Islet of Langerhans (tissue), 1 donor: ENCODE results near the gene TNFRSF8.

Experiments
- FAIRE-seq: peaks from one replicate; lab custom pipeline; 2011; peaks lifted over from hg19 to GRCh38; lab: Jason Lieb, UNC

Gene TNFRSF8

GRCh38 chr1:12159816-12160215 lies 96.7 kb downstream of the TNFRSF8 start:
- no peak for FAIRE-seq

GRCh38 chr1:12161324-12161661 lies 98.2 kb downstream of the TNFRSF8 start:
- no peak for FAIRE-seq

- no peak for FAIRE-seq
Observed at GRCh38 chr1:12161662-12162458, 98.8 kb downstream of the TNFRSF8 start.

- FAIRE-seq = no peak
Observed at GRCh38 chr1:12162459-12163137, 99.5 kb downstream of the TNFRSF8 start.

GRCh38 chr1:12163210-12163609 lies 100.1 kb downstream of the TNFRSF8 start:
- no peak for FAIRE-seq

- FAIRE-seq = no peak
Observed at GRCh38 chr1:12164210-12164609, 101.1 kb downstream of the TNFRSF8 start.

GRCh38 chr1:12165342-12165741 lies 102.2 kb downstream of the TNFRSF8 start:
- no peak for FAIRE-seq

- no peak for FAIRE-seq
Observed at GRCh38 chr1:12166834-12167492, 103.9 kb downstream of the TNFRSF8 start, which contains the start of gene TNFRSF1B. Gene TNFRSF1B, plus strand, starts transcription at chr1:12166991. Its CDS starts 101 bp downstream, at chr1:12167092.

- no peak for FAIRE-seq
Observed at GRCh38 chr1:12167493-12168429, 104.7 kb downstream of the TNFRSF8 start.

GRCh38 chr1:12168451-12169160 lies 105.5 kb downstream of the TNFRSF8 start:
- no peak for FAIRE-seq

- FAIRE-seq = no peak
Observed at GRCh38 chr1:12169442-12170135, 106.5 kb downstream of the TNFRSF8 start.

- FAIRE-seq = no peak
Observed at GRCh38 chr1:12170263-12170671, 107.2 kb downstream of the TNFRSF8 start.

- FAIRE-seq = no peak
Observed at GRCh38 chr1:12171206-12172041, 108.3 kb downstream of the TNFRSF8 start.

GRCh38 chr1:12172042-12172851 lies 109.1 kb downstream of the TNFRSF8 start:
- FAIRE-seq = no peak

- no peak for FAIRE-seq
Observed at GRCh38 chr1:12173041-12173509, 110.0 kb downstream of the TNFRSF8 start.

- no peak for FAIRE-seq
Observed at GRCh38 chr1:12173631-12174121, 110.6 kb downstream of the TNFRSF8 start.

- no peak for FAIRE-seq
Observed at GRCh38 chr1:12174924-12175810, 112.1 kb downstream of the TNFRSF8 start.
